HCT116 (cell line): ENCODE data around the gene UBAC2. TPM values are rescaled to one million over a fixed set of nuclear protein-coding genes. Genes with fewer than 3 reads are reported as not detected.

ENCODE experiments used
- ATAC-seq: fragments of 200-7000 bp; cut with Tn5 transposase; 2 replicates; pipeline ENCODE4 v1.9.1; 2020; ENCODE audit warnings: mild to moderate bottlenecking, moderate library complexity
- BruUV-seq: library from RNA; stranded (reverse); fragments of 400-500 nt; replicated peaks from 2 replicates; lab custom pipeline; 2021; lab: Mats Ljungman, UMichigan
- CTCF ChIA-PET: fragments of 300-600 bp; sonication (Branson Sonifier 250); formaldehyde crosslinking; loops from one replicate; lab custom pipeline; 2021; ENCODE audit warnings: antibody characterized with exemption; lab: Charles Lee
- POLR2A ChIA-PET: fragments of 300-600, 350-600 bp; sonication (Branson Sonifier 250); formaldehyde crosslinking; loops from one replicate; lab custom pipeline; 2021; ENCODE audit warnings: antibody characterized with exemption; lab: Charles Lee
- RAD21 ChIA-PET, 2 experiments: fragments of 300-600 bp; sonication (Branson Sonifier 250); formaldehyde crosslinking; loops; one replicate each; lab custom pipeline; 2023; ENCODE audit warnings: low total read pairs in 2 of 2; ENCODE audit not compliant: uncharacterized antibody in 2 of 2, unreplicated experiment in 2 of 2, low non-redundant PET in 1 of 2; lab: Charles Lee
- DNase-seq: peaks from one replicate; pipeline ENCODE4 v3.0.0-alpha.2; 2010; ENCODE audit warnings: low read depth, low spot score
- H2AFZ ChIP-seq: fragments of 200-600 bp; shearing (Covaris generic), sonication (generic); 2 replicates; pipeline ENCODE4 v1.6.1; 2017; ENCODE audit warnings: low read depth, mixed run types, mixed read lengths, antibody characterized with exemption, low read length; ENCODE audit not compliant: poor library complexity, severe bottlenecking
- H3K27ac ChIP-seq: 2 replicates; pipeline ENCODE4 v1.5.1; 2012; ENCODE audit warnings: low read depth, low read length
- H3K27me3 ChIP-seq: fragments of 200-600 bp; sonication (generic); 2 replicates; pipeline ENCODE4 v1.6.1; 2016; ENCODE audit warnings: mixed run types, low read length, mixed read lengths; ENCODE audit not compliant: insufficient read depth
- H3K36me3 ChIP-seq, 2 experiments: fragments of 200-500 bp in 1 of 2; fragments of 200-600 bp in 1 of 2; sonication (Bioruptor generic) in 1 of 2; sonication (generic) in 1 of 2; 2 replicates each; pipeline versions ENCODE4 v1.5.1 to v1.6.1; 2014 to 2016; ENCODE audit warnings: low read length in 2 of 2, inconsistent platforms in 1 of 2, mixed read lengths in 1 of 2, mixed run types in 1 of 2; ENCODE audit not compliant: insufficient read depth in 2 of 2, control insufficient read depth in 1 of 2
- H3K4me1 ChIP-seq, 2 experiments: fragments of 200-600 bp in 1 of 2; sonication (generic) in 1 of 2; 2 replicates each; pipeline versions ENCODE4 v1.5.1 to v1.6.1; 2012 to 2017; ENCODE audit warnings: low read length in 2 of 2, inconsistent platforms in 1 of 2, mild to moderate bottlenecking in 1 of 2, mixed read lengths in 1 of 2, mixed run types in 1 of 2, moderate library complexity in 1 of 2; ENCODE audit not compliant: insufficient read depth in 2 of 2, control insufficient read depth in 1 of 2
- H3K4me2 ChIP-seq: fragments of 200-600 bp; sonication (generic); 2 replicates; pipeline ENCODE4 v1.6.1; 2017; ENCODE audit warnings: mixed run types, low read length, mixed read lengths
- H3K4me3 ChIP-seq, 2 experiments: fragments of 200-600 bp in 1 of 2; sonication (generic) in 1 of 2; replicated peaks in 1 of 2; 2 replicates each; pipeline ENCODE4 v1.5.1; 2011 to 2016; ENCODE audit warnings: low read length in 2 of 2, control low read depth in 1 of 2, low read depth in 1 of 2, mild to moderate bottlenecking in 1 of 2, mixed read lengths in 1 of 2, mixed run types in 1 of 2
- H3K79me2 ChIP-seq: fragments of 200-600 bp; sonication (generic); 2 replicates; pipeline ENCODE4 v1.6.1; 2017; ENCODE audit warnings: mild to moderate bottlenecking, mixed run types, low read length, moderate library complexity, mixed read lengths; ENCODE audit not compliant: insufficient read depth
- H3K9ac ChIP-seq: fragments of 200-600 bp; sonication (generic); 2 replicates; pipeline ENCODE4 v1.6.1; 2016; ENCODE audit warnings: low read length, mixed read lengths
- H3K9me2 ChIP-seq: fragments of 200-600 bp; sonication (generic), shearing (Covaris generic); 2 replicates; pipeline ENCODE4 v1.6.1; 2017; ENCODE audit warnings: mixed run types, mild to moderate bottlenecking, moderate library complexity; ENCODE audit not compliant: insufficient read depth
- H3K9me3 ChIP-seq, 2 experiments: fragments of 200-500 bp in 1 of 2; fragments of 200-600 bp in 1 of 2; sonication (Bioruptor generic) in 1 of 2; sonication (generic) in 1 of 2; 2 replicates each; pipeline ENCODE4 v1.6.1; 2014 to 2017; ENCODE audit warnings: low read length in 2 of 2, mixed read lengths in 2 of 2, inconsistent platforms in 1 of 2, low read depth in 1 of 2, mild to moderate bottlenecking in 1 of 2, mixed run types in 1 of 2, moderate library complexity in 1 of 2; ENCODE audit not compliant: control insufficient read depth in 1 of 2, insufficient read depth in 1 of 2
- H4K20me1 ChIP-seq: fragments of 200-600 bp; sonication (generic), shearing (Covaris generic); 2 replicates; pipeline ENCODE4 v1.6.1; 2017; ENCODE audit warnings: mixed run types, mild to moderate bottlenecking, moderate library complexity; ENCODE audit not compliant: insufficient read depth
- CBX3 ChIP-seq: IDR thresholded peaks from 2 replicates; pipeline ENCODE4 v1.6.1; 2012; ENCODE audit warnings: low read depth
- CEBPB ChIP-seq: IDR thresholded peaks from 2 replicates; pipeline ENCODE4 v1.6.1; 2012; ENCODE audit warnings: low read depth
- EGR1 ChIP-seq: IDR thresholded peaks from 2 replicates; pipeline ENCODE4 v1.6.1; 2012; ENCODE audit warnings: low read depth
- FOSL1 ChIP-seq: IDR thresholded peaks from 2 replicates; pipeline ENCODE4 v1.6.1; 2012; ENCODE audit warnings: low read depth
- POLR2A ChIP-seq: IDR thresholded peaks from 2 replicates; pipeline ENCODE4 v1.7.0; 2011; ENCODE audit warnings: borderline replicate concordance; ENCODE audit not compliant: insufficient read depth, insufficient read length; ENCODE audit errors: extremely low read depth
- POLR2AphosphoS5 ChIP-seq: IDR thresholded peaks from 2 replicates; pipeline ENCODE4 v1.6.1; 2011; ENCODE audit warnings: mild to moderate bottlenecking, low read depth, low read length, moderate library complexity
- SP1 ChIP-seq: IDR thresholded peaks from 2 replicates; pipeline ENCODE4 v1.6.1; 2012; ENCODE audit warnings: low read depth
- SRF ChIP-seq: IDR thresholded peaks from 2 replicates; pipeline ENCODE4 v1.6.1; 2012; ENCODE audit warnings: low read depth
- TCF7L2 ChIP-seq: IDR thresholded peaks from 2 replicates; pipeline ENCODE4 v1.7.0; 2011; ENCODE audit warnings: borderline replicate concordance, inconsistent platforms; ENCODE audit not compliant: insufficient read depth, insufficient read length; ENCODE audit errors: extremely low read depth
- YY1 ChIP-seq: IDR thresholded peaks from 2 replicates; pipeline ENCODE4 v1.6.1; 2011; ENCODE audit warnings: low read length, low read depth, moderate library complexity, mild to moderate bottlenecking; ENCODE audit not compliant: insufficient replicate concordance; ENCODE audit errors: extremely low read depth
- ZBTB33 ChIP-seq: IDR thresholded peaks from 2 replicates; pipeline ENCODE4 v1.6.1; 2011; ENCODE audit warnings: mild to moderate bottlenecking, low read length, moderate library complexity; ENCODE audit not compliant: insufficient replicate concordance; ENCODE audit errors: extremely low read depth
- ZNF274 ChIP-seq: fragments of 200-500 bp; sonication (Bioruptor generic); IDR thresholded peaks from 2 replicates; pipeline ENCODE4 v1.6.1; 2014; ENCODE audit warnings: mild to moderate bottlenecking, low read depth, low read length, inconsistent platforms
- intact Hi-C: fragments of 100-400 bp; cut with micrococcal nuclease; formaldehyde crosslinking; loops from 2 replicates; pipeline ENCODE4 v1.10.0; 2022
- total RNA-seq: library from RNA; stranded (reverse); gene quantifications from one replicate; pipeline ENCODE4 v1.2.1, GENCODE V29; 2021; ENCODE audit not compliant: unreplicated experiment

UBAC2 gene
- total RNA-seq, 1 experiment from 2014 or later, result 67.4 TPM

GRCh38 chr13:99230991-99231390, 30.3 kb downstream of the UBAC2 start:
- ChIA-PET POLR2A (no interaction called here), RAD21 (no interaction called here), CTCF (interaction anchor here (1.0 kb wide), 1 partner anchor 35 kb away, joined by 3 read pairs; no protein-coding TSS in a partner anchor)
- no peaks in the 10 kb centered on the region for H3K9me2 ChIP-seq
- H3K9ac ChIP-seq, result no peak overlapping the region
- no peak overlapping the region for H3K4me2 ChIP-seq
- H3K79me2 ChIP-seq, result peaks cover 92% of the 10 kb centered on the region
- H3K4me3 ChIP-seq, result no peak overlapping the region
- no peak overlapping the region for H2AFZ ChIP-seq
- no peaks in the 10 kb centered on the region for H4K20me1 ChIP-seq
- TF ChIP-seq ZBTB33 (no peak), SRF (no peak), FOSL1 (no peak), EGR1 (no peak), YY1 (no peak), TCF7L2 (no peak), ZNF274 (no peak)
- H3K27me3 ChIP-seq, result no peaks in the 10 kb centered on the region
- peaks cover 11% of the 10 kb centered on the region in 2 experiments; a peak in 3 of 4 replicates for H3K4me1 ChIP-seq
- intact Hi-C loops, result no loop called here
- BruUV-seq, result no TSS peak
- no peak for DNase-seq
- H3K27ac ChIP-seq, result no peak overlapping the region
- no peaks in the 10 kb centered on the region for H3K9me3 ChIP-seq
- no peak for ATAC-seq
- no peaks in the 10 kb centered on the region for H3K36me3 ChIP-seq

- Histone ChIP-seq H3K9me2 (no peaks in the 10 kb centered on the region), H3K9ac (no peak overlapping the region), H3K36me3 (no peaks in the 10 kb centered on the region), H3K4me3 (no peak overlapping the region), H3K9me3 (no peaks in the 10 kb centered on the region), H4K20me1 (no peaks in the 10 kb centered on the region), H2AFZ (no peak overlapping the region), H3K27me3 (no peaks in the 10 kb centered on the region), H3K4me1 (peaks cover 11% of the 10 kb centered on the region in 2 experiments; a peak in 3 of 4 replicates), H3K4me2 (no peak overlapping the region), H3K79me2 (peaks cover 92% of the 10 kb centered on the region), H3K27ac (no peak overlapping the region)
- ATAC-seq, result no peak
- intact Hi-C loops, result no loop called here
- TF ChIP-seq SP1 (no peak), ZBTB33 (no peak), ZNF274 (no peak), POLR2A (no peak), POLR2AphosphoS5 (no peak), SRF (no peak), CBX3 (no peak), CEBPB (no peak), YY1 (no peak)
- no peak for DNase-seq
- CTCF ChIA-PET, result interaction anchor here (1.0 kb wide), 1 partner anchor 34 kb away, joined by 3 read pairs; no protein-coding TSS in a partner anchor
- RAD21 ChIA-PET, result no interaction called here
- POLR2A ChIA-PET, result no interaction called here
- BruUV-seq, result no TSS peak
Measured at GRCh38 chr13:99231721-99232120, 31.1 kb downstream of the UBAC2 start.
